Heart left ventricle (tissue), 13 donors: Measurements from ENCODE around the gene CENPN.

ENCODE experiments used
- POLR2A ChIP-seq, 2 donors: fragments of 450-650 bp; IDR thresholded peaks; one replicate each; pipeline ENCODE4 v1.6.1; 2017; ENCODE audit warnings: antibody characterized with exemption in 2 of 2, mild to moderate bottlenecking in 2 of 2, moderate library complexity in 2 of 2
- TF ChIP-seq, protein P1 (sequence below), 12 donors: fragments of 200-600 bp; sonication (generic) in 4 of 12; IDR thresholded peaks; one replicate each; pipeline versions ENCODE4 v1.5.0 to v1.8.0; 2018 to 2022; ENCODE audit warnings: antibody characterized with exemption in 12 of 12, mild to moderate bottlenecking in 5 of 12
- donor health status: ischemic (EF 13 %, LVEDD 7.1; RV severe dilation, severe dysfunction).
- donor health status: DM: no; HTN: yes; CAD: no.
- donor health status: DM: no; HTN: no; CAD: no.
- donor health status: ischemic (EF 25% LVEDD 6.9; RV normal size, moderate dysfunction).
- donor health status: ischemic (EF 25% LVEDD 5.7; RV mildly dilated, moderate dysfunction).
- donor health status: ischemic (EF 35%, LVEDD 5.7; RV mildly dilated, moderate dysfunction).
- donor health status: nonischemic (EF 11% LVEDD 7.7; RV severe dilation, severe dysfunction).
- donor health status: DM: yes; HTN: yes; CAD: no.
- donor health status: PGD.
- donor health status: ischemic (EF 29% LVEDD 5.4; RV normal size, mild dysfunction).
- donor health status: nonischemic (EF 23%, LVEDD 6.1; RV moderate dilation, normal function).

DNA sequence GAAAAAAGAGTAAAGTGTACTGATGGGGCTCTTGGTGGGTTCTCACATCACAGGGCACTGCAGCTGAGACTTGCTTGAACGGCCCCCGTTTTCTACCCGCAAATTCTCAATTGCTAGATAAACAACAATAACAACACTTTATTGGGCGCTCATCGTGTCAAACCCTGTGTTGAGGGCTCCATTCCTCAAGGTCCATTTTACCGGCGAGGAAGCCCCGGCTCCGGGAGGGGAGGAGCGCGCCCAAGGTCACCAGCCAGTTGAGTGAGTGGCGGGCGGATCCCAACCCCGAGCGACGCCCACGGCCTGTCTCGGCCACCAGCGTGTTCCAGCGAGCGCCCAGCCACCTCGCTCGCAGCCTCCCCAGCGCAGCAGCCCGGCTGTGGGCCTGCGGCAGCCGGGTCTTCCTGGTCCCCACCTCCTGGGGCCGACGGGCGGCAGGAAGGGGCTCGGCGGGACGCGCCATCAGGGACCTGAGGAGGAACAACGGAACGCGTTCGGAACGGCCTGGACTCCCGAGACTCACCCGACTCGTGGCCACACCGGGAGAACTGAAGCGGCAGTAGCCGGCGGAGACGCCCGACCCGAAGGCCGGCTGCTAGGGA, 702 bp upstream of the CENPN start:
- no peak for TF ChIP-seq POLR2A (IDR thresholded peaks at IDR 0.05)
- TF ChIP-seq, protein P1, sequence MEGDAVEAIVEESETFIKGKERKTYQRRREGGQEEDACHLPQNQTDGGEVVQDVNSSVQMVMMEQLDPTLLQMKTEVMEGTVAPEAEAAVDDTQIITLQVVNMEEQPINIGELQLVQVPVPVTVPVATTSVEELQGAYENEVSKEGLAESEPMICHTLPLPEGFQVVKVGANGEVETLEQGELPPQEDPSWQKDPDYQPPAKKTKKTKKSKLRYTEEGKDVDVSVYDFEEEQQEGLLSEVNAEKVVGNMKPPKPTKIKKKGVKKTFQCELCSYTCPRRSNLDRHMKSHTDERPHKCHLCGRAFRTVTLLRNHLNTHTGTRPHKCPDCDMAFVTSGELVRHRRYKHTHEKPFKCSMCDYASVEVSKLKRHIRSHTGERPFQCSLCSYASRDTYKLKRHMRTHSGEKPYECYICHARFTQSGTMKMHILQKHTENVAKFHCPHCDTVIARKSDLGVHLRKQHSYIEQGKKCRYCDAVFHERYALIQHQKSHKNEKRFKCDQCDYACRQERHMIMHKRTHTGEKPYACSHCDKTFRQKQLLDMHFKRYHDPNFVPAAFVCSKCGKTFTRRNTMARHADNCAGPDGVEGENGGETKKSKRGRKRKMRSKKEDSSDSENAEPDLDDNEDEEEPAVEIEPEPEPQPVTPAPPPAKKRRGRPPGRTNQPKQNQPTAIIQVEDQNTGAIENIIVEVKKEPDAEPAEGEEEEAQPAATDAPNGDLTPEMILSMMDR (IDR thresholded peaks at IDR 0.05), result no peak
